H1 (cell line): ENCODE data around the gene FMNL2. TPM values are rescaled to one million over a fixed set of nuclear protein-coding genes. Genes with fewer than 3 reads are reported as not detected.

Experiments
- CTCF ChIA-PET: fragments of 300-600 bp; sonication (Branson Sonifier 250); formaldehyde crosslinking; loops from one replicate; lab custom pipeline; 2021; ENCODE audit not compliant: partially characterized antibody; lab: Charles Lee
- POLR2A ChIA-PET: fragments of 300-600 bp; sonication (Branson Sonifier 250); formaldehyde crosslinking; loops from one replicate; lab custom pipeline; 2021; ENCODE audit warnings: inconsistent platforms; ENCODE audit not compliant: partially characterized antibody; lab: Charles Lee
- DNase-seq, 2 experiments: peaks; one replicate each; pipeline versions ENCODE4 v3.0.0 to v3.0.0-alpha.2; 2010 to 2022; ENCODE audit warnings: low spot score in 2 of 2, low read depth in 1 of 2, mixed read lengths in 1 of 2
- FAIRE-seq: peaks from 2 replicates; lab custom pipeline; 2011; peaks lifted over from hg19 to GRCh38; lab: Jason Lieb, UNC
- H2AFZ ChIP-seq: 2 replicates; pipeline ENCODE4 v1.8.1; 2012; ENCODE audit warnings: low read length, inconsistent platforms
- H2AK5ac ChIP-seq: 2 replicates; pipeline ENCODE4 v1.6.1; 2013; ENCODE audit warnings: low read depth, low read length
- H2BK120ac ChIP-seq: replicated peaks from 2 replicates; pipeline ENCODE3; 2013; ENCODE audit warnings: low read depth, low read length, inconsistent platforms
- H2BK12ac ChIP-seq: 2 replicates; pipeline ENCODE4 v1.6.1; 2013; ENCODE audit warnings: low read depth, low read length
- H2BK15ac ChIP-seq: 2 replicates; pipeline ENCODE4 v1.6.1; 2013; ENCODE audit warnings: low read length
- H2BK20ac ChIP-seq: 2 replicates; pipeline ENCODE4 v1.6.1; 2013; ENCODE audit warnings: low read length
- H2BK5ac ChIP-seq: 2 replicates; pipeline ENCODE4 v1.6.1; 2013; ENCODE audit warnings: low read depth, low read length
- H3K14ac ChIP-seq: 2 replicates; pipeline ENCODE4 v1.6.1; 2013; ENCODE audit warnings: inconsistent platforms; ENCODE audit not compliant: insufficient read length
- H3K18ac ChIP-seq: 2 replicates; pipeline ENCODE4 v1.6.1; 2013; ENCODE audit warnings: low read length; ENCODE audit errors: extremely low read depth
- H3K23ac ChIP-seq: 2 replicates; pipeline ENCODE4 v1.6.1; 2013; ENCODE audit warnings: inconsistent platforms; ENCODE audit not compliant: insufficient read length
- H3K23me2 ChIP-seq: 2 replicates; pipeline ENCODE4 v1.6.1; 2013; ENCODE audit warnings: low read depth, low read length
- H3K27ac ChIP-seq: 2 replicates; pipeline ENCODE4 v1.6.1; 2011; ENCODE audit warnings: low read depth, low read length, inconsistent platforms
- H3K27me3 ChIP-seq, 4 experiments: replicated peaks in 1 of 4; 1 replicate in 1 of 4; 2 replicates in 3 of 4; pipeline versions ENCODE4 v1.6.1 to v1.8.1; 2011 to 2013; ENCODE audit warnings: low read length in 3 of 4, mild to moderate bottlenecking in 3 of 4, inconsistent platforms in 2 of 4, mixed read lengths in 2 of 4, moderate library complexity in 1 of 4; ENCODE audit not compliant: control insufficient read depth in 3 of 4, insufficient read depth in 3 of 4; ENCODE audit errors: extremely low read depth in 1 of 4
- H3K36me3 ChIP-seq, 4 experiments: 2 replicates each; pipeline versions ENCODE4 v1.6.1 to v1.8.1; 2011 to 2013; ENCODE audit warnings: mild to moderate bottlenecking in 4 of 4, low read length in 3 of 4, moderate library complexity in 2 of 4, control low read depth in 1 of 4, inconsistent platforms in 1 of 4; ENCODE audit not compliant: insufficient read depth in 4 of 4, control insufficient read depth in 2 of 4
- H3K4ac ChIP-seq: replicated peaks from 2 replicates; pipeline ENCODE3; 2013; ENCODE audit warnings: low read length, low read depth, mixed read lengths, inconsistent platforms; ENCODE audit not compliant: insufficient read length
- H3K4me1 ChIP-seq, 4 experiments: replicated peaks in 1 of 4; 1 replicate in 1 of 4; 2 replicates in 3 of 4; pipeline versions ENCODE4 v1.6.1 to v1.8.1; 2011 to 2013; ENCODE audit warnings: low read length in 3 of 4, inconsistent platforms in 2 of 4, mixed read lengths in 1 of 4; ENCODE audit not compliant: insufficient read depth in 4 of 4, control insufficient read depth in 3 of 4
- H3K4me2 ChIP-seq, 2 experiments: 2 replicates each; pipeline versions ENCODE4 v1.6.1 to v1.8.1; 2011 to 2013; ENCODE audit warnings: low read depth in 2 of 2, low read length in 2 of 2, control low read depth in 1 of 2, inconsistent platforms in 1 of 2, mild to moderate bottlenecking in 1 of 2; ENCODE audit not compliant: insufficient read depth in 1 of 2
- H3K4me3 ChIP-seq, 4 experiments: fragments of 200-600, 300-600 bp in 1 of 4; sonication (generic), shearing (Covaris generic), sonication (Bioruptor Twin) in 1 of 4; 2 replicates each; pipeline versions ENCODE4 v1.5.1 to v1.8.1; 2011 to 2016; ENCODE audit warnings: low read length in 4 of 4, low read depth in 3 of 4, control low read depth in 2 of 4, inconsistent platforms in 2 of 4, mild to moderate bottlenecking in 2 of 4, mixed read lengths in 1 of 4, moderate library complexity in 1 of 4; ENCODE audit not compliant: insufficient read depth in 2 of 4; ENCODE audit errors: extremely low read depth in 1 of 4
- H3K56ac ChIP-seq: replicated peaks from 2 replicates; pipeline ENCODE3; 2013; ENCODE audit warnings: low read depth, mild to moderate bottlenecking, mixed read lengths, low read length, inconsistent platforms; ENCODE audit not compliant: insufficient read length
- H3K79me1 ChIP-seq: 2 replicates; pipeline ENCODE4 v1.6.1; 2013; ENCODE audit warnings: low read depth, low read length, control low read depth
- H3K79me2 ChIP-seq, 2 experiments: 2 replicates each; pipeline versions ENCODE4 v1.6.1 to v1.8.1; 2012 to 2013; ENCODE audit warnings: low read length in 2 of 2, mild to moderate bottlenecking in 2 of 2, inconsistent platforms in 1 of 2; ENCODE audit not compliant: insufficient read depth in 2 of 2, control insufficient read depth in 1 of 2
- H3K9ac ChIP-seq, 4 experiments: replicated peaks in 1 of 4; 1 replicate in 1 of 4; 2 replicates in 3 of 4; pipeline versions ENCODE4 v1.6.1 to v1.8.1; 2011 to 2013; ENCODE audit warnings: low read depth in 3 of 4, low read length in 3 of 4, control low read depth in 2 of 4, mild to moderate bottlenecking in 2 of 4, moderate library complexity in 2 of 4, inconsistent platforms in 1 of 4; ENCODE audit errors: extremely low read depth in 1 of 4
- H3K9me3 ChIP-seq, 2 experiments: 2 replicates each; pipeline versions ENCODE4 v1.6.1 to v1.8.1; 2012 to 2013; ENCODE audit warnings: mild to moderate bottlenecking in 2 of 2, moderate library complexity in 2 of 2, control low read depth in 1 of 2, inconsistent platforms in 1 of 2, low read depth in 1 of 2, low read length in 1 of 2, mixed read lengths in 1 of 2; ENCODE audit not compliant: insufficient read depth in 2 of 2
- H4K20me1 ChIP-seq, 2 experiments: replicated peaks in 1 of 2; 2 replicates each; pipeline versions ENCODE3 to v1.8.1; 2011 to 2013; ENCODE audit warnings: inconsistent platforms in 2 of 2, low read length in 2 of 2, mild to moderate bottlenecking in 1 of 2; ENCODE audit not compliant: insufficient read depth in 2 of 2, control insufficient read depth in 1 of 2
- H4K5ac ChIP-seq: 2 replicates; pipeline ENCODE4 v1.6.1; 2013; ENCODE audit warnings: low read length, low read depth, mixed read lengths, inconsistent platforms; ENCODE audit not compliant: insufficient read length
- H4K8ac ChIP-seq: 2 replicates; pipeline ENCODE4 v1.8.0; 2013; ENCODE audit warnings: mild to moderate bottlenecking, moderate library complexity, low read length, inconsistent platforms; ENCODE audit not compliant: insufficient read depth; ENCODE audit errors: extremely low read depth
- H4K91ac ChIP-seq: replicated peaks from 2 replicates; pipeline ENCODE3; 2013; ENCODE audit warnings: low read length, mixed read lengths, inconsistent platforms; ENCODE audit not compliant: insufficient read length
- TAF7 ChIP-seq: optimal IDR thresholded peaks from 2 replicates; pipeline ENCODE3; 2011; ENCODE audit warnings: low read depth, mild to moderate bottlenecking, inconsistent platforms, low read length, moderate library complexity, borderline replicate concordance
- WGBS, 2 experiments: shearing (Covaris generic) in 1 of 2; methylation state at CpG; one replicate each; pipeline versions ENCODE4 v1.1.6 to v1.1.7; 2013 to 2015; ENCODE audit warnings: low lambda C conversion rate in 2 of 2, mixed read lengths in 2 of 2, inconsistent platforms in 1 of 2, low coverage in 1 of 2, missing lambda C conversion rate in 1 of 2; ENCODE audit not compliant: insufficient replicate concordance in 2 of 2, insufficient coverage in 1 of 2, insufficient read length in 1 of 2; ENCODE audit errors: extremely low coverage in 1 of 2, missing lambda C conversion rate in 1 of 2; 5-methylcytosine and 5-hydroxymethylcytosine counted together
- polyA plus RNA-seq, 7 experiments: library from polyadenylated mRNA; depleted of rRNA in 3 of 7; stranded (reverse) in 5 of 7; unstranded in 2 of 7; fragments of >200 nt in 5 of 7; fragments of 200-250 nt in 2 of 7; gene quantifications; 1 replicate in 5 of 7; 2 replicates in 1 of 7; 4 replicates in 1 of 7; pipeline versions ENCODE4 v1.2.1 to v1.2.3, GENCODE V29; 2011 to 2013; ENCODE audit warnings: missing spikeins in 2 of 7, mixed read lengths in 2 of 7
- total RNA-seq: library from RNA; stranded (reverse); fragmentation: NEBNext Ultra II Directional; extraction: Animal tissue kit (Norgen Biotek cat#: 25700); gene quantifications from 2 replicates; pipeline ENCODE4 v1.2.1, GENCODE V29; 2021

Gene FMNL2
- total and polyA plus RNA-seq, 2 of the 8 experiments (the other 6 are each of a cell fraction or from before 2014, with no cell fraction given) = 15.5 to 45.1 TPM

DNA sequence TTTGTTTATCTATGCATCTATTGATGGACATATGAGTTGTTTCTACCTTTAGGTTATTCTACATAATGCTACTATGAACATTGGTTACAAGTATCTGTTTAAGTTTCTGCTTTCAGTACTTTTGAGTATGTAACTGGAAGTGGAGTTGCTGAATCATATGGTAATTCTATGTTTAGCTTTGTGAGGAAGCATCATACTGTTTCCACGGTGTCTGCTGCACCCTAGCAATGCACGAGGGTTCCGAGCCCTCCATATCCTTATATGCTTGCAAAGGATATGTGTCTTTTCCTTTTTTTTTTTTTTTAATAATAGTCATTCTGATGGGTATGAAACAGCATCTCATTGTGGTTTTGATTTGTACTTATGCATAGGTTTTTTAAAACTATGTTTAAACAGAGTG is 83.7 kb downstream of the FMNL2 start:
- Histone ChIP-seq H3K14ac (no peak overlapping the region), H3K9me3 (no peaks in the 10 kb centered on the region), H3K4ac (no peak overlapping the region), H2AFZ (no peak overlapping the region), H3K79me2 (peaks cover 0 to 82% of the 10 kb centered on the region in 2 experiments; a peak in 3 of 4 replicates), H3K4me3 (no peak overlapping the region), H3K4me2 (no peak overlapping the region), H3K56ac (no peak overlapping the region), H3K27me3 (no peaks in the 10 kb centered on the region), H4K5ac (no peak overlapping the region), H2BK5ac (no peak overlapping the region), H2AK5ac (no peak overlapping the region), H4K91ac (no peak overlapping the region), H3K79me1 (peaks cover 6% of the 10 kb centered on the region), H2BK20ac (no peak overlapping the region), H3K18ac (no peak overlapping the region), H2BK120ac (no peak overlapping the region), H3K4me1 (peaks cover 0 to 14% (median 7%) of the 10 kb centered on the region in 4 experiments; a peak in 3 of 7 replicates), H3K23me2 (no peaks in the 10 kb centered on the region), H2BK12ac (no peak overlapping the region), H4K8ac (no peak overlapping the region), H4K20me1 (peaks cover 3 to 5% of the 10 kb centered on the region in 2 experiments), H3K23ac (no peak overlapping the region), H3K27ac (no peak overlapping the region), H3K36me3 (no peaks in the 10 kb centered on the region; a peak in 1 of 8 replicates), H3K9ac (no peak overlapping the region), H2BK15ac (no peak overlapping the region)
- TF ChIP-seq TAF7 = no peak
- WGBS, 2 experiments = 90% methylated on average over 3 of the region's 3 CpGs; no CpG with 5 or more reads in 1 of the 2 experiments
- DNase-seq = no peak
- CTCF ChIA-PET = interaction anchor here (0.6 to 1.1 kb wide), 2 partner anchors 9 to 965 kb away, joined by 3 to 4 read pairs; no protein-coding TSS in a partner anchor
- POLR2A ChIA-PET = no interaction called here
- no peak for FAIRE-seq
